ENCODE data around the gene PIP5K1B. TPM values are rescaled to one million over a fixed set of nuclear protein-coding genes. Genes with fewer than 3 reads are reported as not detected.

Gene PIP5K1B
- total and polyA plus RNA-seq, 4 donors = 0.09 to 30.9 (median 0.29) TPM

GRCh38 chr9:69045821-69046220 lies 340.8 kb downstream of the PIP5K1B start:
- Histone ChIP-seq H3K4me3 (ENCODE audit: low read depth in 1 of 3, low read length in 3 of 3) (no peak overlapping the region), H3K36me3 (ENCODE audit: control insufficient read depth in 4 of 4, insufficient read depth in 3 of 4, low read depth in 1 of 4, low read length in 3 of 4) (peaks cover 4 to 20% (median 12%) of the 10 kb centered on the region in 4 donors), H3K9me3 (ENCODE audit: control insufficient read depth in 4 of 4, low read length in 3 of 4) (no peaks in the 10 kb centered on the region), H3K4me1 (ENCODE audit: control insufficient read depth in 4 of 4, insufficient read depth in 4 of 4, low read length in 3 of 4) (peaks cover 2 to 16% (median 8%) of the 10 kb centered on the region in 4 donors), H3K27me3 (ENCODE audit: control insufficient read depth in 4 of 4, insufficient read depth in 4 of 4, low read length in 3 of 4) (no peaks in the 10 kb centered on the region), H3K27ac (ENCODE audit: low read depth in 1 of 2, low read length in 2 of 2) (no peak overlapping the region), H3K9ac (ENCODE audit: low read depth in 1 of 2, low read length in 2 of 2) (no peak overlapping the region)
- TF ChIP-seq NR2F2 (IDR thresholded peaks at IDR 0.05) (no peak), RAD21 (IDR thresholded peaks at IDR 0.05) (no peak), YY1 (IDR thresholded peaks at IDR 0.05) (no peak), HNF4A (conservative IDR thresholded peaks at IDR 0.05) (no peak), FOXA1 (IDR thresholded peaks at IDR 0.05) (no peak), ZBTB33 (IDR thresholded peaks at IDR 0.05) (no peak), SP1 (IDR thresholded peaks at IDR 0.05) (no peak), JUND (IDR thresholded peaks at IDR 0.05) (no peak), HNF4G (IDR thresholded peaks at IDR 0.05) (no peak), GABPA (IDR thresholded peaks at IDR 0.05 in 1 of 2, conservative IDR thresholded peaks at IDR 0.05 in 1 of 2) (no peak)
- DNase-seq (ENCODE audit: low spot score) = no peak
- 45% methylated on average over 4 of the region's 4 CpGs for WGBS

GRCh38 chr9:69046723-69047122 lies 341.7 kb downstream of the PIP5K1B start:
- WGBS = 70% methylated on average over 4 of the region's 4 CpGs
- peaks cover 0 to 9% (median 4%) of the 10 kb centered on the region in 4 donors for H3K4me1 ChIP-seq (ENCODE audit: control insufficient read depth in 4 of 4, insufficient read depth in 4 of 4, low read length in 3 of 4)
- no peaks in the 10 kb centered on the region for H3K9me3 ChIP-seq (ENCODE audit: control insufficient read depth in 4 of 4, low read length in 3 of 4)
- H3K4me3 ChIP-seq (ENCODE audit: low read depth in 1 of 3, low read length in 3 of 3) = no peak overlapping the region
- peaks cover 4 to 20% (median 12%) of the 10 kb centered on the region in 4 donors for H3K36me3 ChIP-seq (ENCODE audit: control insufficient read depth in 4 of 4, insufficient read depth in 3 of 4, low read depth in 1 of 4, low read length in 3 of 4)
- no peaks in the 10 kb centered on the region for H3K27me3 ChIP-seq (ENCODE audit: control insufficient read depth in 4 of 4, insufficient read depth in 4 of 4, low read length in 3 of 4)
- no peak for DNase-seq (ENCODE audit: low spot score)
- TF ChIP-seq RXRA (IDR thresholded peaks at IDR 0.05) (no peak), YY1 (IDR thresholded peaks at IDR 0.05) (no peak), REST (IDR thresholded peaks at IDR 0.05) (no peak), FOXA2 (IDR thresholded peaks at IDR 0.05) (no peak), HNF4A (conservative IDR thresholded peaks at IDR 0.05) (no peak)
- TF ChIP-seq, protein P1, sequence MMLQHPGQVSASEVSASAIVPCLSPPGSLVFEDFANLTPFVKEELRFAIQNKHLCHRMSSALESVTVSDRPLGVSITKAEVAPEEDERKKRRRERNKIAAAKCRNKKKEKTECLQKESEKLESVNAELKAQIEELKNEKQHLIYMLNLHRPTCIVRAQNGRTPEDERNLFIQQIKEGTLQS (IDR thresholded peaks at IDR 0.05) = no peak
- TF ChIP-seq, protein P2, sequence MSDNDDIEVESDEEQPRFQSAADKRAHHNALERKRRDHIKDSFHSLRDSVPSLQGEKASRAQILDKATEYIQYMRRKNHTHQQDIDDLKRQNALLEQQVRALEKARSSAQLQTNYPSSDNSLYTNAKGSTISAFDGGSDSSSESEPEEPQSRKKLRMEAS (IDR thresholded peaks at IDR 0.05) = no peak
- no peak overlapping the region for H3K27ac ChIP-seq (ENCODE audit: low read depth in 1 of 2, low read length in 2 of 2)
- H3K9ac ChIP-seq (ENCODE audit: low read depth in 1 of 2, low read length in 2 of 2) = no peak overlapping the region
